22Rv1 (cell line): Measurements from ENCODE around the gene TMC8.

Source experiments
- ZFX ChIP-seq: fragments of 450-650 bp; IDR thresholded peaks from 2 replicates; pipeline ENCODE4 v1.6.1; 2017; ENCODE audit warnings: antibody characterized with exemption, borderline replicate concordance
- TF ChIP-seq, protein P1 (sequence below): fragments of 450-650 bp; IDR thresholded peaks from 2 replicates; pipeline ENCODE4 v1.5.1; 2017; ENCODE audit warnings: mild to moderate bottlenecking

DNA sequence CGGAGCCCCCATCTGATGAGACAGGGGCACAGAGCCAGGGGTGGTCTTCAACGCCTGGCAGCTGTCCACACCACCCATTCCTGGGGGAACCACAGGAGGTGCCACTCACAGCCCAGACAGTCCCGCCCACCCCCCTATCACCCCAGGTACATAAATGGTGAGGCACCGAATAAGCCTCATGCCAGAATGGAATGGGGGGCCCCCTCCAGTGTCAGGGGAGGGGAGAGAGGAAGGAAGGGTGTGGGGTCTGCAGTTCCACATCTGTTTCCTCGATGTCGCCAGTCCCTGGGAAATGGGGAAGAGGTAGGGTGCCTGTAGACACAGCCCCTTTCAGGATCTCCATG, 3.7 kb upstream of the TMC8 start:
- TF ChIP-seq, protein P1, sequence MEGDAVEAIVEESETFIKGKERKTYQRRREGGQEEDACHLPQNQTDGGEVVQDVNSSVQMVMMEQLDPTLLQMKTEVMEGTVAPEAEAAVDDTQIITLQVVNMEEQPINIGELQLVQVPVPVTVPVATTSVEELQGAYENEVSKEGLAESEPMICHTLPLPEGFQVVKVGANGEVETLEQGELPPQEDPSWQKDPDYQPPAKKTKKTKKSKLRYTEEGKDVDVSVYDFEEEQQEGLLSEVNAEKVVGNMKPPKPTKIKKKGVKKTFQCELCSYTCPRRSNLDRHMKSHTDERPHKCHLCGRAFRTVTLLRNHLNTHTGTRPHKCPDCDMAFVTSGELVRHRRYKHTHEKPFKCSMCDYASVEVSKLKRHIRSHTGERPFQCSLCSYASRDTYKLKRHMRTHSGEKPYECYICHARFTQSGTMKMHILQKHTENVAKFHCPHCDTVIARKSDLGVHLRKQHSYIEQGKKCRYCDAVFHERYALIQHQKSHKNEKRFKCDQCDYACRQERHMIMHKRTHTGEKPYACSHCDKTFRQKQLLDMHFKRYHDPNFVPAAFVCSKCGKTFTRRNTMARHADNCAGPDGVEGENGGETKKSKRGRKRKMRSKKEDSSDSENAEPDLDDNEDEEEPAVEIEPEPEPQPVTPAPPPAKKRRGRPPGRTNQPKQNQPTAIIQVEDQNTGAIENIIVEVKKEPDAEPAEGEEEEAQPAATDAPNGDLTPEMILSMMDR: no peak
- no peak for TF ChIP-seq ZFX
